NCI-H1417 treated with DMSO at 0.1 percent for 48 hours (cell line): Measurements from ENCODE around the gene ATP7B.

Experiments used
- DNase-seq: peaks from one replicate; lab custom pipeline; 2025; lab: John Stamatoyannopoulos, UW

ATP7B gene

GRCh38 chr13:51978796-51979556, 32.3 kb downstream of the ATP7B start:
- DNase-seq: no peak

- no peak for DNase-seq
Observed at GRCh38 chr13:51977625-51978024, 33.6 kb downstream of the ATP7B start.

- DNase-seq: no peak
Observed at GRCh38 chr13:51976890-51977289, 34.4 kb downstream of the ATP7B start.

- no peak for DNase-seq
Observed at GRCh38 chr13:51976423-51976822, 34.8 kb downstream of the ATP7B start.

GRCh38 chr13:51974482-51974881, 36.8 kb downstream of the ATP7B start:
- no peak for DNase-seq

GRCh38 chr13:51971520-51972426, 39.5 kb downstream of the ATP7B start:
- DNase-seq: no peak

GRCh38 chr13:51970349-51970748, 40.9 kb downstream of the ATP7B start:
- no peak for DNase-seq

GRCh38 chr13:51967482-51968446, 43.5 kb downstream of the ATP7B start:
- DNase-seq: no peak

GRCh38 chr13:51966186-51966585, 45.1 kb downstream of the ATP7B start:
- DNase-seq: no peak

GRCh38 chr13:51961493-51962403, 49.5 kb downstream of the ATP7B start:
- DNase-seq: no peak

GRCh38 chr13:51960766-51961165, 50.5 kb downstream of the ATP7B start:
- DNase-seq: no peak

- no peak for DNase-seq
Observed at GRCh38 chr13:51959773-51960172, 51.5 kb downstream of the ATP7B start.

GRCh38 chr13:51958217-51958547, 53.1 kb downstream of the ATP7B start:
- no peak for DNase-seq

GRCh38 chr13:51957377-51958216, 53.7 kb downstream of the ATP7B start:
- no peak for DNase-seq

- no peak for DNase-seq
Observed at GRCh38 chr13:51956717-51957116, 54.5 kb downstream of the ATP7B start.

GRCh38 chr13:51955816-51956603, 55.2 kb downstream of the ATP7B start:
- no peak for DNase-seq

GRCh38 chr13:51955281-51955771, 55.9 kb downstream of the ATP7B start:
- DNase-seq: no peak

- no peak for DNase-seq
Observed at GRCh38 chr13:51953347-51954195, 57.7 kb downstream of the ATP7B start.
